HG03196 (cell line): ENCODE data around the gene SLC45A3.
A peak's percentile ranks its signal among the peaks of the same experiment; 100 is the strongest.

Experiments used
- ATAC-seq: cut with Tn5 transposase; IDR thresholded peaks from one replicate; pipeline ENCODE4 v1.9.1; 2021; ENCODE audit not compliant: unreplicated experiment

SLC45A3 gene

DNA sequence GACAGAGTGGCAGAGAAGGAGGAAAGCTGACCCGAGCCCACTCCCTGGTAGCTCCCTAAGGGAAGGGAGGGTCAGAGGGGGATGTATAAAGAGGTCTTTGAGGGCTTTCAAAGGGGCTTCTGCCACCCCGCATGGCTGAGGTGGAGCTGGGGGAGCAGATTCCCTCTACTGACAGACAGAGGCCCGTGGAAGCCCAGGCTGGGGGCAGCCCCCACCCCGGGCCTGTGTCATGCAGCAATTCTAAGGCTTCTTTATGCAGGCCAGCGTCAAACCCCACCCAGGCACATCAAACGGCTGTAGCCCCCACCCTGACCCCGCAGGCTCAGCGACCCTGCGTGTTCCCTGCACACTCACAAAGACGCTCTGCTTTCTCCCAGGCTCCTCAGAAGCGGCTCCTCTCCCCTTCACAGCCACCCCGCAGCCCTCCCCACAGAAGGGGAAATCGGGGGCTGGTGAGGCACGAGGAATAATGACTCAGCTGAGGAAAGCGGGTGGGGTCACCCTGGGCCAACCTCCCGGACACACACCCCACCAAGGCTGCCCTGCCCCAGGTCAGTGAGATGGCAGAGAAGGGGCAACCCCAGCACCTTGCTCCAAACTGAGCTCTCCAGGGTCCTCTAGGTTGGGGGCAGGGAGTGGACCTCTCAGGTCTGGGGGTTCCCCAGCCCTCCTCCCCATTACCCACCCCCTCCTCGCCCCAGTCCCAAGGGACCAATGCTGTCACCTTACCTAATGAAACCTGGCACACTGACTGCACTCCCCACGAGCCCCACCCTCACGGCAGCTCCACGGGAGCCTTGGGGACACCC lies 10.8 kb downstream of the SLC45A3 start:
- peak; percentile 29 for ATAC-seq

DNA sequence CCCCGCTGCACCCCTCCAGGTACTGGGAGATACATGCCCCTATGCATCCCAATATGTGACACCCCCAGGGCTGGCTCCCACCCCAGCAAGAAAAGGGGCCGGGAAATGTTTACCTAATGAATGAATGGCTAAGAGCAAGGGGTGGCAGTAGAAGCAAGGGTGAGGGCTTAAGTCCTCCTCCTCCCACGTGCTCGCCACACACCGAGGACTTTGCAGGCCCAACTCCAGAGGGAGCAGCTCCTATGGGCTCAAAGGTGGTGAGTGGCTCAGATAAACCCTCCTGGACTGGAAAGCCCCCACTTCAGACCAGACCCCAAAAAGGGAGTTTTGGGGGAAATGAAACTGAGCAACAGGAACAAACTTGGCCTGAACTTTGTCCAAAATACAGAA lies 11.4 kb downstream of the SLC45A3 start:
- peak; percentile 23 for ATAC-seq

DNA sequence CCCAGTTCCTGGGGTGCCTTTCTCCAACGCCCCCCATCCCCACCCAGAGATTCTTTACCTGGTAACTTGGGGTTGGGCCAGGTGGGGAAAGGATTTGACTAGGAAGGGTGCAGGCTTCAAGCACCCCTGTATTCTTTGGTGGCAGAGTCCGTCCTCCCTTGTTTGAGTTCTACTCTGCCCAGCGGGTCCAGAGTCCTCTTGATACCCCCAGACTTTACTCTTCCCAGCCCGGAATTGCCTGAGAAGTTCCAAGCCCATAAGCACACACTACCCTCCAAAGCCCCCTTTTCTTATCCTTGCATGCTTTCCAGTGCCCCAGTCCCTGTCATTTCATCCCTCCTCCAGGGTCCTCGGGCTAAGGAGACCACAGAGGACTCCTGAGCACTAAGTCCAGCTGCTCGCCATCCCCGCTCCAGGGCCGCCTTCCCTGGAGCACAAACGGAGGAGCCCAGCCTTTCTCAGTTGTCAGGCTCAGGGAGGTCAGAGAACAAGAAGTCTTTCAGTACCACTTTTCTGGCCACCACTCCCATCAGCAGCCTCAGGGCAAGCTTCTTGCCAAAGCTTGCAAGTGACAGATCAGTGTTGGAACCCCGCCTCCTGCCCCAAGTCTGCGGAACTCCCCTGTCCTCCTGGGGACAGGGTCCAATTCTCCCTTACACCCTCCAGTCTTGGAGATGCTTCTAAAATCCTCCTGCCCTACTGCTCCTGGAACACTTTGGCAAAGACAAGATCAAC lies 12.2 kb downstream of the SLC45A3 start:
- ATAC-seq, result no peak

DNA sequence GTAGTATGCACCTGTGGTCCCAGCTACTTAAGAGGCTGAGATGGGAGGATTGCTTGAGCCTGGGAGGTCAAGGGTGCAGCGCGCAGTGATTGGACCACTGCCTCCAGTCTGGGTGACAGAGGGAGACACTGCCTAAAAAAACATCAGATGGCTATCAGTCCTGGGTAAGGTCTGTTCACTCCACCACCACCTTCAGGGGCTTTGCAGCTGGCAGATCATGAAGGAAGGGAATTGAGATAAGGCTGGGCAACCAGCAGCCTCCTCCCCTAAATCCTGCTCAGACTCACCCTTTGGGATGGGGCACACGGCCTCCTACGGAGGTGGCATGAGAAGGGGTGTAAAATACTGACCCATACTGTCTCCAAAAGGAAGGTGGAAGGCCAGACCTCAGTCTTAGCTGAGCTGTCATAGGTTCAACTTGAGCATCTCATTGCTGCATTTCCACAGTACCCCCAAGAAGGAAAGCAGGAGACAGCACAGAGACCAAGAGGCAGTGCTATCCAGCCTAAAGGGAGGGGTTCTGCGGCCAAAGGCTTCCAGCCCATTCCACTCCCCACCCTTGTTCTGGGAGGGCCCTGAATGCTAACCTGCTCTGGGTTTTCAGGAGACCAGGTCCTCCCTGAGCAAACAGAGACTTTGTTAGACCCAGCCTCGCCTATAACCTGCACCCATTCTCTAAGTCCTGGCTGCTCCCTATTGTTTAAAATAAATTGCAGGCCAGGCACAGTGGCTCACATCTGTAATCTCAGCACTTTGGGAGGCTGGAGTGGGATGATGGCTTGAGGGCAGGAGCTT lies 13.7 kb downstream of the SLC45A3 start:
- ATAC-seq, result no peak

DNA sequence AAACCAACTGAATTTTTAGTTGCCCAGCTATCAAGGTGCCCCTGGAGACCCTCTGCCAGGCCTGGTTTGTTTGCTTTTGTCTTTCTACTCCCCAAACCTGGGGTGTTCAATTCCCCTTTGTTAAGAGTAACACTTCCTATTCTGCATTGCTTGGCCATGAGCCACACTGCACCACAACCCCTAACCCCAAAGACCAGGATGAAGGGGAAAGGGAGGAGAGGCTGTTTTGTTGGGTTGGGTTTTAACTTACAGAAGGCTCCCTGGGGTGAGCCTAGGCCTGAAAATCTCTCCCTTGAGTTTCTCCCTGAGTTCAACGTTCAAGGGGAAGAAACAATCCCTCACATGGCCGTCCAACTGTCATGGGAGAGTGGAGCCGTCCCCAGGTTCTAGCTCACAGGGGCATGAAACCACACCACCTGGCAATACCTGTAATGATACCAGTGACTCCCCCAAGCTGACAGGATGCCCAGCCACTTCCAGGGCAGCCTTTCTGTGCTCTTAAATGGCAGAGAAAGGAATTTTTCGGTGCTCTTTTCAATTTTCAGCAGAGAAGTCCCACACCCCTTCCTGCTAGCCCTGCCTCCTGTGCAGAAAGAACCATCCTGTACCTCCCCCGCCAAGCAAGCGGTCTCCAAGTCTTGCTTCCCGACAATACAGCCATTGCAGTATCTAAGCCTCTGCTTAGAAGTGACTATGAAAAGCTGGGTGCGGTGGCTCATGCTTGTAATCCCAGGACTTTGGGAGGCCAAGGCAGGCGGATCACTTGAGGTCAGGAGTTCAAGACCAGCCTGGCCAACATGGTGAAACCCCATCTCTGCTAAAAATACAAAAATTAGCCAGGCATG lies 14.9 kb downstream of the SLC45A3 start:
- no peak for ATAC-seq

DNA sequence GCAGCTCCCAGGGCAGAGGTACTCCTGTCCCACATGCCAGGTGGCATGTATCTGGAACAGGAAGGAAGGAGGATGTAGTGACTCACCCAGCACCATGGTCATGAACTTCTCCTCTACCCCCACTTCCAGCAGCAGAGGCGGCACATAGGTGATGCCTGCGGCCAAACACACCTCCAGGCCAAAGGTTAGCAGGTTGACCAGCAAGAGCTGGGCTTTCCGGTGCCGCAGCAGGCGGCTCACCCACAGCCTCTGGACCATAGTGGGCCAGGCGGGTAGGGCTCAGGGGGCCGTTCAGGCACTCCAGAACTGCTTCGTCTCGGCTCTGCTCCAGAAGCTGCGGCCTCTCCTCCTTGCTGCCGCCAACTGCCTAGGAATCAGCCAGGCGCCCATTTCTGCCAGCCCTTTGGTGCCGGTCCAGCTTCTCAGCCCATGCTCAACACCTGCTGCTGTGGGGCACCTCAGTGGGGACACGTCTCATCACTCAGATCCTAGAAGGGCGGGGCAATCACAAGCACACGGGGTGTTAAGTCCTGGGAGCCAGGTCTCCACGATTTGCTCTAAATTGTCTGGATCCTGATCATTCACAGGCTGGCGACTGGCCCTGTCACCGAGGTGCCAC lies 15.8 kb downstream of the SLC45A3 start:
- no peak for ATAC-seq

DNA sequence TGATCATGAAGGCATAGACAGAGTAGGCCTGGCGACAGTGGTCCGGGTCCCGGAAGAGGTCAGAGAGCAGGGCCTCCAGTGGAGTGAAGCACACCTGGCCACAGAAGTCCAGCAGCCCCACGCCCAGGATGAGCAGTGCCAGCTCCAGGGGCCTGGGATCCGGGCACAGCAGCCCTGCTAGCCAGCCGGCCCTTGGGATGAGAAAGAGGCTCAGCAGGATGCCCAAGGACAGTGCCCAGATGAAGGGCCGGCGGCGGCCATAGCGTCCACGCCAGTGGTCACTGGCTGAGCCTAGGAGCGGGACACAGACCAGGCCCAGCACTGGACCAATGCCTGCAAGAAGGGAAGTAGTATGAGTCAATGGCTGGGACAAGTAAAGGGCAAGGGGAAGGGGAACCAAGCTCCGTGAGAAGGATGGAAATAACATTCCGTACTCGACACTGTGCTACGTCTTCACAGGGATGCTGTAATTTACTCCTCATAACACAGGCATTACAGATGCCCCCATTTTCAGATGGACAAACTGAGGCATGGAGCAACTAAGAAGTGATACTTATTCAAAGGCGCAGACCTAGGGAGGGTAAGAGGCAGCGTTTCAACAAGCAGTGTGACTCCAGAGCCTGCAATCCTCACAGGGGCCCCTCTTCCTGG lies 16.9 kb downstream of the SLC45A3 start:
- ATAC-seq, result no peak

DNA sequence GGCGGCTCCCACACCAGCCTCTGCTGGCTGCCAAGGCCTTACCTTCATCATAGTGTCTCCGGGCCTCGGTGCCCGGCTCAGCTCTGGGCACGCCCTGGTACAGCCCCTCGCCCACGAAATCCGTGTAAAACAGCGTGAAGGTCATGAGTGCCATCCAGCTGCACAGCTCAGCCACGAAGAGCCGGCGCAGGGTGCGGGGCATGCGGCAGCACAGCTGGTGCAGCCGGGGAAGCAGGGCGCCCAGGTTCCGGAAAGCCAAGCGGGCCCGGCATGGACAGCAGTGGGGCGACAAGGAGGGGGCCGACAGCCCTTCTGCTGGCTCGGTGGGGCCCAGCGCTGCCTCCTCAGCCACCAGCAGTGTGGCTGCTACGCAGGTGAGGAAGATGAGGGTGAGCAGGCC lies 17.5 kb downstream of the SLC45A3 start:
- ATAC-seq, result no peak

DNA sequence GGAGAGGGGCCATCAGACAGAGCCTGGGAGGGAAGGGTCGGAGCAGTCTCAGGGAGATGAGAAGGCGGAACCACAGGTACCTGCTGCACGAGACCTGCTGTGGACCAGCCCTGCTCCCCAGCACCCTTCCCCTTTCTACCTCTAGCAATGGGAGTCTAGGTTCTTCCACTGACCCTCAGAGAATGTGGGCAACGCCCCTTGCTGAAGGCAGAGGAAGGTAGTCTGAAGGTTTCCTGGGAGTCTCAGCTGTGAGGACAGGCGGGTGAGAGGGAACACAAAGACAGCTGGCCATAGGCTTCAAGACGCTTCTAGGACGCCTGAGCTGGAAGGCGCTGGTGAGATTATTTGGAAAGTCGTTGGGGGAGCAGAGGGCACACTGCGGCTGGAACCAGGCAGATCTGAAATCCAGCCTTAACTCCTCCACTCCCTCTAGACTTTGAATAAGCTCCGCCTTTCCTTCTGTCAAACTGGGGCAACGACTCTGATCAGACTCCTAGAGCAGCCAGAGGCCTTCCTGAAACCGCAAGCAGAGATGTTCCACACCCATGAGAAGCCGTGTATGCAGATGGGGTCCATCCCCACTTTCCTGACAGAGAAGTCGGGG lies 18.1 kb downstream of the SLC45A3 start:
- ATAC-seq, result no peak

DNA sequence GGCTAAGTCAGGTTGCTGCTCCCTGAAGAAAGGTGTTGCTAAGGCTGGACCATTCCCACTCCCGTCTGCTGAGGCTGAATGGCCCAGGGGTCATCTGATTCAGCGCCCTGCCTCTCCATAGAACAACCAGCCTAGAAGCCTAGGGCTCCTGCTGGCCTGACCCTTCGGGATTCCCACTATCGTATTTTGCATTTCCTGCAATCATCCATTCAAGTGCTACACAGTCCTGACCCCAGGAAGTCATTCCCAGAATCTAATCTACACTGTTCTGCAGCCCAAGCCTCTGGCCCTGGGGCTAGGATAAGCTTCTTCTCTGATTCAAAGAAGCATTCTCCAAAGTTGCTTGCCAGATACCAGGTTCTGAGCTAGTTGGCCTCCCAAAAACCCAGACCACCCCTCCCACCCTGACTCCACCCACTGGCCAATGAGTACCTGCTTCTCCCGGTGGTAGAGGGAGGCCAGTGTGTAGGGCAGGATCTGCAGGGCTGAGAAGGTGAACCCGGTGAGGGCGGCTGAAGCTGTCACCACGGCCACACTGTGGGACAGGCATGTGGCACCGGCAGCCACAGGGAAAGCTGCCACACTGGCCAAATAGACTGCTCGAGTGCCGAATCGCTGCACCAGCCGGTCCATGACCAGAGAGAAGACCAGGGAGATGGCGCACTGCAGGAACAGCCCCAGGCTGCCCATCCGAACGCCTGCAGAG lies 18.7 kb downstream of the SLC45A3 start:
- ATAC-seq, result no peak

DNA sequence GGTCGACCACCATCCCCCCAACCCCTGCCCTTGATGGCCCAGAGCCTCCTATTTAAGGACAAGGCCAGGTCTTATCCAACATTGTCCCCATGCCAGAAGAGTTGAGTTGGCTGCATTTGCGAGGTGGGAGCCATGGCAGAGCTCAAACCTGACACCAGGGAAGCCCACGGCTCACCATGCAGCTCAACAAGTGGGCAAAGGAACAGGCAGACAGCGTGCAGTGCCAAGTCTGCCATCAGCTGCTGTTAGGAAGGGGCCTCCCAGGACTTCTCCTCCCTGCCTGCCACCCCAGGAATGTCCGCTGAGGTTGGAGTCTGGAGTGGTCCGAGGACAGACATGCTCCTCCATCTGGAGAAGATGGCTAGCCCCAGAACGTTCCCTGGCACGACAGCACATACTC lies 19.9 kb downstream of the SLC45A3 start:
- no peak for ATAC-seq

DNA sequence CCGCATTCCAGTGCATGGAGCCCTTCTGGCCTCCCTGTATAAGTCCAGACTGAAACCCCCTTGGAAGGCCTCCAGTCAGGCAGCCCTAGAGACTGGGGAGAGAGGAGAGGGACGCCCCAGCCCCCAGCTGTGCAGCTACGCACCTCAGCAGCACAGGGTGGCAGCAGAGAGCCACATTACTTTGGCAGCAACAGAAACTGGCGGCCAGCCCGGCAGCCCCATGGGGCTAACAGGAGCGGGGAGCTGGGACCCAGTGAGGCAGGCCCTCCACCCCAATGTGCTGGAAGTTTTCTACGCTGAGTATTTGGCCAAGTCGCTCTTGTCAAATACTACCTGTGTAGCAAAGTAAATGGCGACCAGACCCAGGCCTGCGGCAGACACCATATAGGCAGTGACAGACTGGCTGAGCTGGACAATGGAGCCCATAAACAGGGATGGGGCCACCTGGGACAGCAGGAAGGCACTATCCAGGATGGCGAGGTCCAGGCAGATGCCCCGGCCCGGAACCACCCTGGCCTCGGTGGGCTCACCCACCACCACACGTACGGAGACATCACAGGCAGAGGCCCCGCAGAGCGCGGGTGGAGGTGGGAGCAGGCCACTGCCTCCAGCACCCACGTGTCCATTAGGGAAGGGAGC lies 21.2 kb downstream of the SLC45A3 start:
- ATAC-seq, result peak; percentile 63

DNA sequence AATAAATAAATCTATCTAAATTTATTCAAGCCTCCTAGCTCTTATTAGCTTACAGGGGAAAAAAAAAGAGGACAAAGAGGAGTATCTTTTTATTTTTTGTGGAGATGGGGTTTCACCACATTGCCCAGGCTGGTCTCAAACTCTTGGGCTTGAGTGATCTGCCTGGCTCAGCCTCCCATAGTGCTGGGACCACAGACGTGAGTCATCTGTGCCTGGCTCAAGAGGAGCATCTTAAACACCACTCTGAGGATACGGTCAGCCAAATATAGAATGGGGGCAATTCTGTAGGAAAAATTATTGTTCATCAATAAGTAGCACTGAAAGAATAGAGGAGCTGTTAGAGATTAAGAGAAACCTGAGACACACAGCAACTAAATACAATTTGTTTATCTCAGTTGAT lies 24.1 kb downstream of the SLC45A3 start:
- ATAC-seq, result no peak

DNA sequence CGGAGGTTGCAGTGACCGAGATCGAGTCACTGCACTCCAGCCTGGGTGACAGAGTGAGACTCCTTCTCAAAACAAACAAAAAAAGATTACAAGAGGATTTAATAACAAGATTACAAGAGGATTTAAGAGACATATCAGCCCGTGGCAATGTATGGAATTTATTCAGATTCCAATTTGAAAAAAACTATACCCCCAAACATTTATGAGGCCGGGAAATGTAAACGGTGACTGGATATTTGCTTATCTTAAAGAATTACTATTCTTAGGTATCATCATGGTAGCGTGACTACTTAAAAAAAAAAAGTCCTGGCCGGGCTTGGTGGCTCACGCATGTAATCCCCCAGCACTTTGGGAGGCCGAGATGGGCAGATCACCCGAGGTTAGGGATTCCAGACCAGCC lies 27.3 kb downstream of the SLC45A3 start:
- no peak for ATAC-seq

DNA sequence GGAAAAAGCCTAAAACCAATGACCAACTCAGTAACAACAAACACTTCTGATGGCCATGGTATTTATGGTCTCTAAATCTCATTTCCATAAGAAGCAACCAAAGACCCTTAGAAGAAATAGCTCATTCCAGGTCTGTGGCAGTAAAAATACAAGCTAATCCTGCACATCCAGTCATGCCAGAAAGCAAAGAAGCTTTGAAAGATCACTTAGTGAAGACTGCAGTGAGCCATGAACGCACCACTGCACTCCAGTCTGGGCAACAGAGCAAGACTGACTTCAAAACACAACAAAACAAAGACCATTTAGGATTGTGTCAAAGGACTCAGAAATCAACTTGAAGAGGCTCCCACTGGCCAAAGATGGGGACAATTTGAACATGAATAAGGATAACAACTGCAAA lies 30.1 kb downstream of the SLC45A3 start:
- ATAC-seq, result no peak

DNA sequence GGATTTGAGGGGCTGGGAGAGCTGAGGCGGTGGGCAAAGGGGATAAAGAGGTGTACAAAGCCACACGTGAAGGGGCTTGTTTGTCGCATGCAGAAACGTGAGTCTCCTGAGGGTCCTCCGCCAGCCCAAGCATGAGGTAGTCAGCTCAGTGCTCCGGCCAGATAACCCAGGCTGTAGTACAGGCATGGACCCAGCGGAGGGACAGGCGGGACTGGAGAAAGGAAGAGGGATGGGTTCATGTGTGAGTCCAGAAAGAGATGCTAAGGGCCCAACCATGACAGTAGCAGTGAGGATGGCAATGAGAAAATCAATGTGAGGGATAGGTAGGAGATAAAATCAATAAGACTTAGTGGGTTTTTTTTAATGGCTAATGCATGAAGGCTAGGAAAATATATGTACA lies 34.8 kb downstream of the SLC45A3 start:
- no peak for ATAC-seq

DNA sequence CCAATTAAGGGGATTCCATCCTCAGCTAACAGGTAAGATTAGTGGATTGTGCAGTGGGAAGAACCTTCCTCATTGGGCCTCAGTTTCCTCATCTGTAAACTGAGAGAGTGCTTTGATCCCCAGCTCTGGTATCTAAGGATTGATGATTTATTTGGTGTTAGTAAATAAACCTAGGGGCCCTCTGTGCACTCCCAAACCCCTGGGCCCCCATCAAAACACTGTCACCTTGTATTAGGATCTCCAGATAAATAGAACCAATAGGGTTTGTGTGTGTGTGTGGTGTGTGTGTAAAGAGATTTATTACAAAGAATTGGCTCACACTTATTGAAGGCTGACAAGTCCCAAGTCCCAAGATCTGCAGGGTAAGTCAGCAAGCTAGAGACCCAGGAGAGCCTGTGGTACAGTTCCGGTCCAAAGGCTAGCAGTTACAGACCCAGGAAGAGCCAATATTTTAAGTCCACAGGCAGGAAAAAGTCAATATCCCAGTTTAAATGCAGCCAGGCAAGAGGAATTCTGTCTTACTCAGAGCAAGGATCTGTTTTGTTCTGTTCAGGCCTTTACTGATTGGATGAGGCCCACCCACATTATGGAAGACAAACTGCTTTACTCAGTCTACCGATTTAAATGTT lies 37.5 kb downstream of the SLC45A3 start:
- no peak for ATAC-seq

DNA sequence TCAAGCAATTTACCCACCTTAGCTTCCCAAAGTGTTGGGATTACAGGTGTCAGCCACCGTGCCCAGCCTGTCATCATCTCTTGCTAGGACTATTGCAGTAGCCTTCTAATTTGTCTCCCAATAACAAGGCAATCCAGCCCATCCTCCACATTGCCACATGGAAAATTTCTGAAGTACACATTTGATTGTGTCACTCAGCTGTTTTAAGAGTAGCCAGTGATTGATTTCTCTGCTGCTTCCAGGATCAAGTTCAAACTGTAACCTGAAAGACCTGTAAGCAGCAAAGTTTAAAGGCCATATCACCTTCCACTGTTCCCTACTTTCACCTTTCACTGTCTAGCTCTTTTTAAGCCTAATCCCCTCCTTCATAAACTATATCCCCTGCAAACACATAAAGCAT lies 40.7 kb downstream of the SLC45A3 start:
- no peak for ATAC-seq
